Measurements from ENCODE around the gene ILKAP. TPM values are rescaled to one million over a fixed set of nuclear protein-coding genes. Genes with fewer than 3 reads are reported as not detected.
A peak's percentile ranks its signal among the peaks of the same experiment; 100 is the strongest.

The ILKAP gene
- total RNA-seq, 4 donors from 2014 or later: 27.3 to 36.0 (median 34.3) TPM

- TF ChIP-seq POLR2A (IDR thresholded peaks at IDR 0.05; ENCODE audit: low read depth) (no peak), EP300 (IDR thresholded peaks at IDR 0.05) (no peak), CTCF (IDR thresholded peaks at IDR 0.05) (no peak), POLR2AphosphoS5 (IDR thresholded peaks at IDR 0.05) (no peak)
- Histone ChIP-seq H3K36me3 (peaks cover 6 to 44% (median 40%) of the 10 kb centered on the region in 4 donors), H3K4me3 (no peak overlapping the region), H3K4me1 (peaks cover 19 to 45% (median 39%) of the 10 kb centered on the region in 4 donors), H3K9me3 (no peaks in the 10 kb centered on the region), H3K27me3 (peaks cover 0 to 31% (median 8%) of the 10 kb centered on the region in 4 donors), H3K27ac (replicated peaks in 1 of 4) (no peak overlapping the region)
- no peak for DNase-seq (ENCODE audit: extremely low spot score)
- WGBS: 89% methylated on average over 15 of the region's 24 CpGs
- intact Hi-C loops (cut with DNase I): no loop called here
Observed at GRCh38 chr2:238166391-238167343, 36.8 kb downstream of the ILKAP start.

- DNase-seq (ENCODE audit: extremely low spot score): no peak
Observed at GRCh38 chr2:238165288-238165921, 38.1 kb downstream of the ILKAP start.

GRCh38 chr2:238164906-238165287 lies 38.6 kb downstream of the ILKAP start:
- Histone ChIP-seq H3K9me3 (no peaks in the 10 kb centered on the region), H3K36me3 (peaks cover 0 to 28% (median 25%) of the 10 kb centered on the region in 4 donors), H3K27ac (replicated peaks in 1 of 4) (no peak overlapping the region), H3K27me3 (peaks cover 0 to 49% (median 12%) of the 10 kb centered on the region in 4 donors), H3K4me1 (peaks cover 10 to 40% (median 32%) of the 10 kb centered on the region in 4 donors), H3K4me3 (no peak overlapping the region)
- no peak for DNase-seq (ENCODE audit: extremely low spot score)
- 96% methylated on average over 8 of the region's 8 CpGs for WGBS
- TF ChIP-seq CTCF (IDR thresholded peaks at IDR 0.05) (no peak), POLR2A (IDR thresholded peaks at IDR 0.05; ENCODE audit: low read depth) (no peak), POLR2AphosphoS5 (IDR thresholded peaks at IDR 0.05) (no peak), EP300 (IDR thresholded peaks at IDR 0.05) (no peak)
- intact Hi-C loops (cut with DNase I): no loop called here

More at GRCh38 chr2:238165288-238165921, 38.1 kb downstream of the ILKAP start:
- TF ChIP-seq POLR2A (IDR thresholded peaks at IDR 0.05; ENCODE audit: low read depth) (no peak), CTCF (IDR thresholded peaks at IDR 0.05) (no peak), POLR2AphosphoS5 (IDR thresholded peaks at IDR 0.05) (no peak), EP300 (IDR thresholded peaks at IDR 0.05) (no peak)
- H3K4me1 ChIP-seq: peaks cover 15 to 41% (median 35%) of the 10 kb centered on the region in 4 donors
- H3K9me3 ChIP-seq: no peaks in the 10 kb centered on the region
- H3K36me3 ChIP-seq: peaks cover 1 to 33% (median 30%) of the 10 kb centered on the region in 4 donors
- intact Hi-C loops (cut with DNase I): no loop called here
- H3K27ac ChIP-seq (replicated peaks in 1 of 4): no peak overlapping the region
- peaks cover 0 to 44% (median 9%) of the 10 kb centered on the region in 4 donors for H3K27me3 ChIP-seq
- H3K4me3 ChIP-seq: no peak overlapping the region
- 93% methylated on average over 5 of the region's 12 CpGs for WGBS

GRCh38 chr2:238163481-238164198 lies 39.9 kb downstream of the ILKAP start:
- Histone ChIP-seq H3K36me3 (peaks cover 0 to 24% (median 15%) of the 10 kb centered on the region in 4 donors), H3K27ac (replicated peaks in 1 of 4) (no peak overlapping the region), H3K9me3 (no peaks in the 10 kb centered on the region), H3K27me3 (peaks cover 0 to 60% (median 19%) of the 10 kb centered on the region in 4 donors), H3K4me3 (peak overlapping the region; percentile 18 to 43 (median 30)), H3K4me1 (peaks cover 6 to 37% (median 31%) of the 10 kb centered on the region in 4 donors)
- 12% methylated on average over 14 of the region's 95 CpGs for WGBS
- DNase-seq (ENCODE audit: extremely low spot score): no peak
- TF ChIP-seq EP300 (IDR thresholded peaks at IDR 0.05) (no peak), POLR2AphosphoS5 (IDR thresholded peaks at IDR 0.05) (no peak), POLR2A (IDR thresholded peaks at IDR 0.05; ENCODE audit: low read depth) (no peak)
- intact Hi-C loops (cut with DNase I): no loop called here

Measured in esophagus muscularis mucosa (tissue), 4 donors.